ENCODE measurements around the gene CEP170B.
"Not testable (repeated sequence)": the region's sequence is repeated elsewhere in the genome, so short reads cannot be mapped to it uniquely, and the experiment has no call there.

CEP170B gene

GRCh38 chr14:104933746-104934733 is 69.0 kb downstream of the CEP170B start:
- DNase-seq: no peak

GRCh38 chr14:104935026-104935650 is 70.1 kb downstream of the CEP170B start:
- DNase-seq: no peak

GRCh38 chr14:104935955-104936354 is 70.9 kb downstream of the CEP170B start:
- no peak for DNase-seq

GRCh38 chr14:104936361-104937155 is 71.5 kb downstream of the CEP170B start:
- DNase-seq: no peak

- no peak for DNase-seq
Observed at GRCh38 chr14:104937161-104937560, 72.1 kb downstream of the CEP170B start.

GRCh38 chr14:104937694-104938365 is 72.8 kb downstream of the CEP170B start:
- no peak for DNase-seq

- no peak for DNase-seq
Observed at GRCh38 chr14:104938436-104938835, 73.4 kb downstream of the CEP170B start.

GRCh38 chr14:104938960-104939359 is 73.9 kb downstream of the CEP170B start:
- no peak for DNase-seq

- no peak for DNase-seq
Observed at GRCh38 chr14:104939666-104940410, 74.8 kb downstream of the CEP170B start.

GRCh38 chr14:104940526-104941150 is 75.6 kb downstream of the CEP170B start:
- no peak for DNase-seq

GRCh38 chr14:104941508-104942365 is 76.7 kb downstream of the CEP170B start:
- no peak for DNase-seq

GRCh38 chr14:104942586-104942985 is 77.5 kb downstream of the CEP170B start:
- DNase-seq: no peak

GRCh38 chr14:104943216-104944015 is 78.3 kb downstream of the CEP170B start:
- DNase-seq: not testable (repeated sequence)

GRCh38 chr14:104944016-104944308 is 78.9 kb downstream of the CEP170B start:
- DNase-seq: not testable (repeated sequence)

GRCh38 chr14:104944436-104945205 is 79.6 kb downstream of the CEP170B start:
- DNase-seq: not testable (repeated sequence)

- DNase-seq: not testable (repeated sequence)
Observed at GRCh38 chr14:104945266-104945665, 80.2 kb downstream of the CEP170B start.

All from CD4-positive, alpha-beta T cell treated with Interleukin-12 subunit alpha and Interleukin-12 subunit beta, for 1 hour (primary cell).